ENCODE measurements around the gene TNFSF4. TPM values are rescaled to one million over a fixed set of nuclear protein-coding genes. Genes with fewer than 3 reads are reported as not detected.
"Not testable (repeated sequence)": the region's sequence is repeated elsewhere in the genome, so short reads cannot be mapped to it uniquely, and the experiment has no call there.

TNFSF4 gene
- total and polyA plus RNA-seq, 2 experiments from 2014 or later = 4.2 to 4.8 TPM

- H3K36me3 ChIP-seq (ENCODE audit: low read depth) = no peaks in the 10 kb centered on the region
- no peaks in the 10 kb centered on the region for H3K9me2 ChIP-seq (ENCODE audit: insufficient read depth)
- in situ Hi-C loops (cut with MboI) = no loop called here
- 15 to 20% methylated on average over 1 of the region's 1 CpG for WGBS, 2 experiments (ENCODE audit: low coverage in 1 of 2, low lambda C conversion rate in 2 of 2, missing lambda C conversion rate in 2 of 2)
- TF ChIP-seq EZH2phosphoT487 (IDR thresholded peaks at IDR 0.05; ENCODE audit: insufficient read depth, low read depth) = no peak
- no peak overlapping the region for H2AFZ ChIP-seq
- no peak overlapping the region for H3K4me2 ChIP-seq (ENCODE audit: unreplicated experiment)
- H3F3A ChIP-seq (ENCODE audit: insufficient read depth) = peaks cover 5% of the 10 kb centered on the region
- H3K9ac ChIP-seq = no peak overlapping the region
- H3K9me3 ChIP-seq (ENCODE audit: low read depth) = no peaks in the 10 kb centered on the region
- H3K79me2 ChIP-seq (ENCODE audit: insufficient read depth) = no peaks in the 10 kb centered on the region
- peaks cover 11% of the 10 kb centered on the region for H3K4me1 ChIP-seq (ENCODE audit: insufficient read depth)
- no peaks in the 10 kb centered on the region for H3K27me3 ChIP-seq (replicated peaks; ENCODE audit: insufficient read depth)
- no peaks in the 10 kb centered on the region for H4K20me1 ChIP-seq (ENCODE audit: insufficient read depth)
- DNase-seq = no peak
- H3K27ac ChIP-seq = no peak overlapping the region
- no peak overlapping the region for H3K4me3 ChIP-seq
Measured at GRCh38 chr1:173162601-173163000, 44.5 kb downstream of the TNFSF4 start.

GRCh38 chr1:173161510-173162221, 45.5 kb downstream of the TNFSF4 start:
- Histone ChIP-seq H3K27me3 (replicated peaks; ENCODE audit: insufficient read depth) (no peaks in the 10 kb centered on the region), H3K79me2 (ENCODE audit: insufficient read depth) (no peaks in the 10 kb centered on the region), H3K9me3 (ENCODE audit: low read depth) (no peaks in the 10 kb centered on the region), H4K20me1 (ENCODE audit: insufficient read depth) (no peaks in the 10 kb centered on the region), H3F3A (ENCODE audit: insufficient read depth) (peaks cover 5% of the 10 kb centered on the region), H3K4me2 (ENCODE audit: unreplicated experiment) (no peak overlapping the region), H3K4me1 (ENCODE audit: insufficient read depth) (peaks cover 11% of the 10 kb centered on the region), H3K4me3 (no peak overlapping the region), H3K27ac (no peak overlapping the region), H3K36me3 (ENCODE audit: low read depth) (no peaks in the 10 kb centered on the region), H2AFZ (no peak overlapping the region), H3K9me2 (ENCODE audit: insufficient read depth) (no peaks in the 10 kb centered on the region), H3K9ac (no peak overlapping the region)
- peak; percentile 70 for DNase-seq
- WGBS, 2 experiments (ENCODE audit: low coverage in 1 of 2, low lambda C conversion rate in 2 of 2, missing lambda C conversion rate in 2 of 2) = 84 to 85% methylated on average over 3 of the region's 3 CpGs
- in situ Hi-C loops (cut with MboI) = no loop called here
- TF ChIP-seq EZH2 (IDR thresholded peaks at IDR 0.05; ENCODE audit: insufficient read depth, poor library complexity, severe bottlenecking) (no peak), EZH2phosphoT487 (IDR thresholded peaks at IDR 0.05; ENCODE audit: insufficient read depth, low read depth) (no peak)

GRCh38 chr1:173153964-173154363, 53.2 kb downstream of the TNFSF4 start:
- H3K9me3 ChIP-seq (ENCODE audit: low read depth); H4K20me1 ChIP-seq (ENCODE audit: insufficient read depth); H3K4me3 ChIP-seq; H3K27ac ChIP-seq; H3K9ac ChIP-seq; in situ Hi-C loops (cut with MboI); H3K79me2 ChIP-seq (ENCODE audit: insufficient read depth); H3K4me2 ChIP-seq (ENCODE audit: unreplicated experiment); H3K27me3 ChIP-seq (replicated peaks; ENCODE audit: insufficient read depth); DNase-seq; H3K4me1 ChIP-seq (ENCODE audit: insufficient read depth); H3K36me3 ChIP-seq (ENCODE audit: low read depth); H2AFZ ChIP-seq; H3F3A ChIP-seq (ENCODE audit: insufficient read depth); H3K9me2 ChIP-seq (ENCODE audit: insufficient read depth): not testable (repeated sequence)
- 90 to 98% methylated on average over 6 to 9 of the region's 9 CpGs for WGBS, 2 experiments (ENCODE audit: low coverage in 1 of 2, low lambda C conversion rate in 2 of 2, missing lambda C conversion rate in 2 of 2)

GRCh38 chr1:173153503-173153902, 53.6 kb downstream of the TNFSF4 start:
- Histone ChIP-seq H3K9me2 (ENCODE audit: insufficient read depth) (no peaks in the 10 kb centered on the region), H3K36me3 (ENCODE audit: low read depth) (no peaks in the 10 kb centered on the region), H3K4me1 (ENCODE audit: insufficient read depth) (peaks cover 7% of the 10 kb centered on the region), H3F3A (ENCODE audit: insufficient read depth) (no peaks in the 10 kb centered on the region), H3K27me3 (replicated peaks; ENCODE audit: insufficient read depth) (no peaks in the 10 kb centered on the region), H3K9me3 (ENCODE audit: low read depth) (no peaks in the 10 kb centered on the region), H3K79me2 (ENCODE audit: insufficient read depth) (no peaks in the 10 kb centered on the region), H3K4me3 (no peak overlapping the region), H3K9ac (no peak overlapping the region), H2AFZ (no peak overlapping the region), H3K27ac (no peak overlapping the region), H4K20me1 (ENCODE audit: insufficient read depth) (no peaks in the 10 kb centered on the region), H3K4me2 (ENCODE audit: unreplicated experiment) (no peak overlapping the region)
- WGBS, 2 experiments (ENCODE audit: low coverage in 1 of 2, low lambda C conversion rate in 2 of 2, missing lambda C conversion rate in 2 of 2) = 88 to 96% methylated on average over 4 of the region's 4 CpGs
- TF ChIP-seq EZH2 (IDR thresholded peaks at IDR 0.05; ENCODE audit: insufficient read depth, poor library complexity, severe bottlenecking) = no peak
- no peak for TF ChIP-seq EZH2phosphoT487 (IDR thresholded peaks at IDR 0.05; ENCODE audit: insufficient read depth, low read depth)
- in situ Hi-C loops (cut with MboI) = no loop called here
- no peak for DNase-seq

GRCh38 chr1:173152598-173152997, 54.5 kb downstream of the TNFSF4 start:
- H3K9ac ChIP-seq = no peak overlapping the region
- in situ Hi-C loops (cut with MboI) = no loop called here
- H4K20me1 ChIP-seq (ENCODE audit: insufficient read depth) = no peaks in the 10 kb centered on the region
- H2AFZ ChIP-seq = no peak overlapping the region
- H3K27me3 ChIP-seq (replicated peaks; ENCODE audit: insufficient read depth) = no peaks in the 10 kb centered on the region
- no peaks in the 10 kb centered on the region for H3K36me3 ChIP-seq (ENCODE audit: low read depth)
- no peaks in the 10 kb centered on the region for H3F3A ChIP-seq (ENCODE audit: insufficient read depth)
- H3K9me3 ChIP-seq (ENCODE audit: low read depth) = no peaks in the 10 kb centered on the region
- no peak overlapping the region for H3K27ac ChIP-seq
- TF ChIP-seq EZH2 (IDR thresholded peaks at IDR 0.05; ENCODE audit: insufficient read depth, poor library complexity, severe bottlenecking) (no peak), EZH2phosphoT487 (IDR thresholded peaks at IDR 0.05; ENCODE audit: insufficient read depth, low read depth) (no peak)
- no peak overlapping the region for H3K4me3 ChIP-seq
- H3K79me2 ChIP-seq (ENCODE audit: insufficient read depth) = no peaks in the 10 kb centered on the region
- H3K9me2 ChIP-seq (ENCODE audit: insufficient read depth) = no peaks in the 10 kb centered on the region
- WGBS, 2 experiments (ENCODE audit: low coverage in 1 of 2, low lambda C conversion rate in 2 of 2, missing lambda C conversion rate in 2 of 2) = 77 to 79% methylated on average over 2 of the region's 2 CpGs
- peaks cover 7% of the 10 kb centered on the region for H3K4me1 ChIP-seq (ENCODE audit: insufficient read depth)
- no peak overlapping the region for H3K4me2 ChIP-seq (ENCODE audit: unreplicated experiment)
- DNase-seq = peak; percentile 26
